Esophagus squamous epithelium (tissue), 4 donors: ENCODE results near the gene RIMOC1.

Experiments
- CTCF ChIP-seq, 6 experiments: fragments of 450-650 bp in 4 of 6; fragments of 200-600 bp in 2 of 6; sonication (generic) in 2 of 6; IDR thresholded peaks; one replicate each; pipeline ENCODE4 v1.5.1; 2016 to 2019; ENCODE audit warnings: antibody characterized with exemption in 6 of 6, mild to moderate bottlenecking in 4 of 6, moderate library complexity in 4 of 6
- POLR2A ChIP-seq, 4 donors: fragments of 450-650 bp; IDR thresholded peaks; one replicate each; pipeline ENCODE4 v1.6.1; 2017; ENCODE audit warnings: antibody characterized with exemption in 4 of 4, mild to moderate bottlenecking in 4 of 4, moderate library complexity in 3 of 4

DNA sequence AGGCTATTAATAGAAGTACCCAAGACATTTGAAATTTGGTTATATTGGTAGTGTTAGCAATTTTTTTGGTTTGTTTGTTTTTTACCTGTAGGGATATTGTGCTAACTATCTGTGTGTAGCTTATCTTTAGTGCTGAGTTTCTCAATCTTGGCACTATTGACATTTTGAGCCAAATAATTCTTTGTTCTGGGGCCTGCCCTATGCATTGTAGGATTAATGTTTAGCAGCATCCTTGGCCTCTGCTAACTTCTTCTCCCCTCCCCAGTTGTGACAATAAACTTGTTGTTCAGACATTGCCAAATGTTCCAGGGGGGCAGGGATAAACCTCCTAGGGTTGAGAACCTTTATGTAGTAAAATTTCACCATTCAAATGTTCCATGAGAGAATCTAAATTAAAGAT is 24.9 kb downstream of the RIMOC1 start:
- TF ChIP-seq POLR2A (IDR thresholded peaks at IDR 0.05), result no peak
- no peak for TF ChIP-seq CTCF (IDR thresholded peaks at IDR 0.05)
